GM18867 (cell line): ENCODE data around the gene PRDM2.

ENCODE experiments used
- ATAC-seq: cut with Tn5 transposase; IDR thresholded peaks from one replicate; pipeline ENCODE4 v1.9.1; 2021; ENCODE audit warnings: mild to moderate bottlenecking, moderate library complexity; ENCODE audit not compliant: unreplicated experiment

PRDM2 gene

DNA sequence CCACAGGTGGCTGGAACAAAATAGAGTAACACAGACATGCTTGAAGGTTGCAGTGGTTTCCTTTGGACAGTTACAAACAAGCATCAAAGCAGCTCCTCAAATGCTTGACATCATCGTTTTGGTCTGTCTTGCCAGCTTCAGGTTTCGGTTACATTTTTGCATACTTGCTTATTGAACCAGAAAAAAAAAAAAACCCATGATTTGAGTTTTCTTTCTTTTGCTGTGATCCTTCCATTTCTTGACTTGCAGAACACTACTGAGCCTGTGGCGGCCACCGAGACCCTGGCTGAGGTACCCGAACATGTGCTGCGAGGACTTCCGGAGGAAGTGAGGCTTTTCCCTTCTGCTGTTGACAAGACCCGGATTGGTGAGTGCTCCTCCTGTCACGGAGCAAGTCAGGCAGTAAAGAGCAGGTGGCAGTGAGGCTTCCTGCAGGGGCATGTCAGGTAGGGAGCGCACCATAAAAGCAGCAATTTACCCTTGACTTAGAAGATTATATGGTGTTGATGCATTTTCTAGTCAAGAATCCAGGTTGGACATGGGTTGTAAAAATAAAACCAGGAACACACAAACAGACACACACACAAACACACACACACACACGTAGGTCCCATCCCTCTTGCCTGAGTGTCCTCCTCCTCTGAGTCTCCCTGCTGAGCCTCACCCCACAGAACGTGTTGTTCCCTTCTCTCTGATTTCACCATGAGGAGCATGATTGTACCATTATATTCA is 30.9 kb downstream of the PRDM2 start:
- peak; percentile 92 for ATAC-seq

DNA sequence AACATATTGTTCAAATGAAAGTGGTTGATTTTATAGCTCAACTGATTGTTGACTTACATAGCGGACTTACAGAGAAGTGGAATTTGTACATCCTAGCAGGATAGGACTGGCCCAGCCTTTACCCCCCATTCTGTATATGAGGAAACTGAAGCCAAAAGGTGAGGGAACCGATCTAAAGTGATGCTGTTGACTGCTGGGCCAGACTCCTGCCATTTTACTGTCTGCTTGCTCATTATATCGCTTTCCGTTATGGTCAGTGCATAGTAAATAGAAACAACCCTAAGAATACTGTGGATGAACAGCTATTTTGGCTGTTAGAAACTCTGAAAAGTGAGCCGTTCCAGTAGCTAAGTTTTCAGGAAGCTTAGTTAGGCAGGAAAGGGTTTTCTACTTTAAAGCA is 31.9 kb downstream of the PRDM2 start:
- no peak for ATAC-seq

DNA sequence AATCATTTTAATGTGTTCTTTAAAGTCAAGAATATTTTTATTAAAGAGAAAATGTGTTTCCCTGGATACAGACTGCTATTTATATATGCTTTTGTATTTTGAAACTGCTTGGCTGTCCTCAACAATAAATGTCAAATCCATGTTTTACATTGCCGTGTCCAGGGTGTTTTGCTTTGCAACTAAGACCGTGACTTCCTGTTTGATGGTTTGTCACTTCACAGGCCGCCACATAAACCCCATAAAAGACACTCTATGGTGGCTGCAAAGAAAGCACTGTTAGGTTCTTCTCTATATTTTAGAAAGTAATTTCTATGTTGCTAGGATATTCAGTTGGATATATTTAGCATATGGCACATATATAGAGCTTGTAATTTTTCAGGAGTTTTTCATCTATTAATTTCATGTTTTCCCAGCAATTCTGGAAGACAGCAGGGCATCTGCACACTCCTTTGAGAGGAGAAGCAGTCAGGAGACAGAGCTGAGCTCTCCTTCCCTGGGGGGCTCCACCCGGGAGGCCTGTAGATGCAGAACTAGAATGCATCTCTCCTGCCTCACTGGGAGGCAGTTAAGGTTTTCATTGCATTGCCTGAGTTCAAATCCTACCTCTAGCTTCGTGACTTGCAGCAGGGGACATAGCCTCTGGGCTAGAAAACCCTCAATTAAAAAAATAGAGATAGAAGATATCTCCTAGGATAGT is 33.1 kb downstream of the PRDM2 start:
- ATAC-seq = no peak

DNA sequence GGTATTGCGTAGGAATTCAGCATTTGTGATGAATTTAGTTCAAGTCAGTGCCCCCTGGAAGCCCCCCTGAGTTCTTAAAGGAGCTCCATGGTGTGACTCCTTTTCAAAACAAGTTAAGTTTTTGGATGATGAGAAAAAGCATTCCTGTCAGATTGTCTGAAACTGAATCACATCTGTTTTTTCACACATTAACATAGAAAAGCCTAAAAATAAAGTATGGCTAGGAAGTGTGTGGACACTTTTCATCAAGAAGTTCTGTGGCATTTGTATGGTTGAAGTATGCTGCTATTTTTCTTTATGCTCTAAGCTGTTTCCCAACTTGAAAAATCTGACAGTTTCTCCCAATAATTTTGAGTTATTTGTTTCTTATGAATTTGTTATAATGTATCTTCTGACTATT is 33.7 kb downstream of the PRDM2 start:
- no peak for ATAC-seq

DNA sequence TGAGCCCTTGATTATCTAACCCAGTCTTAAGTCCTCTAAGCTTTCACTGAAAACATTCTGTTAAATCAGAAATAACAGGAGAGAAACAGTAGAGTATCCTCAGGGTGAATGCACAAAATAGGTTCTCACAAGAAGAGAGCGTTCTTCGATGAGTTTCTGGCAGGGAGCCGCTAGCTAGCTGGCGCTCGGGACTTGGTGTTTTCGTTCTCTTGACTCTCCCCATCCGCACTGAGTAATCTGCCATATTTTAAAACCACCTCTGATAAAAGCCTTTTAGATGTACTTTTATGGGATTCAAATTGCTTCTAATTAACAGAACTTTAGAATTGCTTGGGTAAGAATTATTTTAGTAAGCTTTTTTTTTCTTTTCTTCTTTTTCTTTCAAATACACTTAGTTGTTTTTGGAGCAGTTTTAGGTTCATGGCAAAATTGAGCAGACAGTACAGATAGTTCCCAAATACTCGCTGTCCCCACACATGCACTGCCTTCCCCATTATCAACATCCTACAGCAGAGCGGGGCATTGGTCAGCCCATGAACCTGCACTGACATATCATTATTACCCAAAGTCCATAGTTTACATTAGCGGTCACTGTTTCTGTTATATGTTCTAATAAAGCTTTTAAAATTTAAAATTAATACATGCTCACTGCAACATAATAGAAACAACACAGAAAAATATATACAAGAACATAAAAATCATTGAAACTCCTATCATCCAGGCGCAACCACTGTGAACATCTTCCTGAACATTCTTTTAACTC is 35.4 kb downstream of the PRDM2 start:
- no peak for ATAC-seq

- ATAC-seq = no peak
Observed at GRCh38 chr1:13737398-13737797, 37.4 kb downstream of the PRDM2 start.

- ATAC-seq = no peak
Observed at GRCh38 chr1:13746342-13746741, 46.4 kb downstream of the PRDM2 start.

DNA sequence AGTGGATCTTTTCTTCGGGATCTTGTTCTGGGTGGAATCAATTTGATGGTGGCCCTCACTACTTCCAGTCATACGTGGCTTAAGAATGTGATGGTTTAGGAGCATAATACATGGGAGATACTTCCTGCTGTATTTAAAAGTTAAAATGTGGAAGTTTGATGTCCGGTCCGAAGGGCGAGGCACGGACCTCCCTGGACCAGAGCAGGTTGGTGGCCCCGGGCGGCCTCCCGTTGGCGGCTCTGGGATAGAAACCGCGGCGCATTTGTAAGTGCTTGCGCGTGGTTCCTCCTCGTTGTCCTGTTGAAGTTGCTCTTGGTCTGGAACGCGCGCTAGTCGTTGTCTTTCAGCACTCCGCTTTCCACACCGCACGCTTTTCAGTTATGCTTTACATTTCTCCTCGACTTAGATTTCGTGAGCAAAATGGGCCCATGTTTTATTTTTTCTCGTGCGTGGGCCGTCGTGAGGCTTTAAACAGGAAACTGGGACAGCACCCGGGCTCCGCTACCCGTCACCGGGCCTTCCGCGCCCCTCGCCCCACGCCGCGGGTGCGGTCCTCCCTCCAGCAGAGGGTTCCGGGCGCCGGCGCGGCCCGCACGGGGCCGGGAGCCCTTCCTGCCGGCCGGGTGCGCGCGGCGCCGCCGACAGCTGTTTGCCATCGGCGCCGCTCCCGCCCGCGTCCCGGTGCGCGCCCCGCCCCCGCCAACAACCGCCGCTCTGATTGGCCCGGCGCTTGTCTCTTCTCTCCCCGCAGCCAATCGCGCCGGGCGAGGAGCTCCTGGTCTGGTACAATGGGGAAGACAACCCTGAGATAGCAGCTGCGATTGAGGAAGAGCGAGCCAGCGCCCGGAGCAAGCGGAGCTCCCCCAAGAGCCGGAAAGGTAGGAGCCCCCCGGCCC is 48.9 kb downstream of the PRDM2 start:
- peak; percentile 70 for ATAC-seq

- ATAC-seq = peak; percentile 11
Observed at GRCh38 chr1:13749543-13750341, 49.8 kb downstream of the PRDM2 start.

- peak; percentile 36 for ATAC-seq
Observed at GRCh38 chr1:13751458-13751871, 51.5 kb downstream of the PRDM2 start.

DNA sequence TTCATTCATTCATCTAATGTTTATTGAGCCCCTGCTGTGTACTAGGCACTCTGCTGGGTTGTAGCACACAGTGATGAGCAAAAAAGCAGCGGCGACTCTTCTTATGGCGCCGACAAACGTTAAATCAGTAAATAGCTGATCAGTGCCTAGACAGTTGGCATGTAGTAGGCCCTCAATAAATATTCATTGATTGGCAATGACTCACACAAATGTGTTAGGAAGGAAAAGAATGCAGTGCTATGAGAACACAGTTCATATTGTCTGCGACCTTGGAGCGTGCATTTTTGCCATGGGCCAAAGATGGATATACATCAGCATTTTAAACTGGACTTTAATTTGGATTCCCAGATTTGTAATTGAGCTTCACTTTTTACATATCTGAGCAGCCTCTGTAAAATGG is 52.0 kb downstream of the PRDM2 start:
- ATAC-seq = no peak

GRCh38 chr1:13752852-13753251 is 52.9 kb downstream of the PRDM2 start:
- no peak for ATAC-seq

DNA sequence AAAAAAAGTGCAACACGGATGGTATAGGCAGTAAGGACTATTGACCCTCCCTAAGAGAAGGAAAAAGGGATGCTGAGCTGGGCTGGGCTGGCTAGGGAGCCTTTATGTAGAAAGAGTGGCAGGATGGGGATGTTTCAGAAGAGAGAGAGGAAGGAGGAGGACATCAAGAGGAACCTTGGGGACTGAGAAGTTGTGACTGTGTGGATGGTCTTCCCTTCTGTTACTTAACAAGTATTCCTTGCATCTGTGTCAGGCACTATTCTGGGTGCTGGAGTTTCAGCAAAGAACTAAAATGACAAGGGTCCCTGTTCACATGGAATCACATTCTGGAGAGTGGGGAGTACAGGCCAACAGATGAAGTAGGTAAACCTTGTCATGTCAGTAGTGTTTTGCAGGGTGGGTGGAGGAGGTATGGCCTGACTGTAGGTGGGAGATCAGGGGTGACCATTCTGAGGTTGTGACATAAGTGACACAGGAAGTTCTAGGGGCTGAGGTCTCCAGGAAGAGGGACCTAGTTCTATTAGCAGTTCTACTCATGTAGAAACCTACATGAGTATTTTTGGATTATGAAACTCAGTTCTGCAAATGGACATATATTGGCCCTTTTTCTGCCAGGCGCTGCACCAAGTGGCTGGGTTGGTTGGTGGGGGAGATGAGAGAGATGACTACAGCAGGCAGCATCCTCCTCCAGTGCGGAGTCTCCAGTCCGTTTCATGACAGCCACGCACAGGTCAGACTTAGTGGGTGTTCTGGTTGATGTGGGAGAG is 53.8 kb downstream of the PRDM2 start:
- peak; percentile 33 for ATAC-seq

DNA sequence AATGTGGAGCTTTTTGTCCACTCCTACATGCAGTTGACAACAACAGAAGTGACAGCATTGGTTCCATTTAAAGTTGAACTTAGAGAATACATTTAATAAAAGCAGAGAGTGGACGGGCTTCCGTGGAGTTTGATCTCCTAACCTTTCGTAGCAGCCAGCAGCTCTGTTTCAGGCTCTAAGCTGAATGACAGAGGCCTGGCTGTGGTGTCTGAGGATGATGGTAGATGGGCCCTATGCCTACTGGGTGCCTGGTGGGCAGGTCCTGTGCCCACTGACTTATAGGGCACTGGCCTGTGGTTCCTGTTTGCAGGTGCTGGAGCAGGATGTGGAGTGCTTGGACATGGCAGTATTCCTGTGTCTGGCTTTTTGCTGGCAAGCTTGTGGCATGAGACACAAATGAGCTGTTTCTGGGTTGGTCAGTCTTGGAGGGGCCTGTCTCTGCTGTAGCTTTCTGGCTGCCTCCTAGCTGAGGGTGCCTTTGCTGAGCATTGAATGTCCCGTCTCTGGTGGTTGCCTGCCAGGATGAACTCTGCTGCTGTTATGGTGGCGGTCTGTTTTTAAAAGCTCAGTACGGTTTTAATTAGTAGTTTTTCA is 54.6 kb downstream of the PRDM2 start:
- ATAC-seq = no peak

- ATAC-seq = no peak
Observed at GRCh38 chr1:13756557-13757315, 56.7 kb downstream of the PRDM2 start.

- ATAC-seq = no peak
Observed at GRCh38 chr1:13757693-13758092, 57.7 kb downstream of the PRDM2 start.

GRCh38 chr1:13759072-13759471 is 59.1 kb downstream of the PRDM2 start:
- ATAC-seq = no peak

GRCh38 chr1:13760340-13760739 is 60.4 kb downstream of the PRDM2 start:
- no peak for ATAC-seq
